ENCODE results near the gene CHRNA5. TPM values are rescaled to one million over a fixed set of nuclear protein-coding genes. Genes with fewer than 3 reads are reported as not detected.
"Not testable (repeated sequence)": the region's sequence is repeated elsewhere in the genome, so short reads cannot be mapped to it uniquely, and the experiment has no call there.

CHRNA5 gene
- total RNA-seq, 4 donors from 2014 or later, result 0.33 TPM; not detected in 3

GRCh38 chr15:78536134-78536533 lies 29.2 kb upstream of the CHRNA5 start:
- intact Hi-C loops (cut with DNase I), result no loop called here
- WGBS, 2 donors, result 93 to 96% methylated on average over 1 of the region's 1 CpG

GRCh38 chr15:78537266-78537905 lies 27.9 kb upstream of the CHRNA5 start:
- peaks cover 0 to 2% of the 10 kb centered on the region in 2 donors for H3K36me3 ChIP-seq
- WGBS, 2 donors, result 78 to 83% methylated on average over 5 of the region's 5 CpGs
- intact Hi-C loops (cut with DNase I), result no loop called here
- H3K4me1 ChIP-seq, result peaks cover 7 to 10% of the 10 kb centered on the region in 2 donors
- no peaks in the 10 kb centered on the region for H3K9me3 ChIP-seq
- no peak overlapping the region for H3K27ac ChIP-seq
- no peaks in the 10 kb centered on the region for H3K27me3 ChIP-seq
- H3K4me3 ChIP-seq (replicated peaks in 1 of 3), result no peak overlapping the region
- no peak for TF ChIP-seq CTCF (IDR thresholded peaks at IDR 0.05)
- no peak for TF ChIP-seq POLR2A (IDR thresholded peaks at IDR 0.05)
- no peak for DNase-seq

More at GRCh38 chr15:78536134-78536533, 29.2 kb upstream of the CHRNA5 start:
- no peak overlapping the region for H3K4me3 ChIP-seq (replicated peaks in 1 of 3)
- no peaks in the 10 kb centered on the region for H3K36me3 ChIP-seq
- H3K27ac ChIP-seq, result no peak overlapping the region
- DNase-seq, result no peak
- no peaks in the 10 kb centered on the region for H3K9me3 ChIP-seq
- TF ChIP-seq POLR2A (IDR thresholded peaks at IDR 0.05), result no peak
- TF ChIP-seq CTCF (IDR thresholded peaks at IDR 0.05), result no peak
- no peaks in the 10 kb centered on the region for H3K27me3 ChIP-seq
- peaks cover 0 to 2% of the 10 kb centered on the region in 2 donors for H3K4me1 ChIP-seq

GRCh38 chr15:78538358-78538757 lies 27.0 kb upstream of the CHRNA5 start:
- intact Hi-C loops (cut with DNase I), result no loop called here

GRCh38 chr15:78539464-78540140 lies 25.7 kb upstream of the CHRNA5 start:
- intact Hi-C loops (cut with DNase I), result not testable (repeated sequence)
- WGBS, 2 donors, result 80 to 83% methylated on average over 18 of the region's 18 CpGs

More at GRCh38 chr15:78538358-78538757, 27.0 kb upstream of the CHRNA5 start:
- no peaks in the 10 kb centered on the region for H3K9me3 ChIP-seq
- WGBS, 2 donors, result 73 to 87% methylated on average over 1 of the region's 1 CpG
- TF ChIP-seq POLR2A (IDR thresholded peaks at IDR 0.05) (no peak), CTCF (IDR thresholded peaks at IDR 0.05) (no peak)
- H3K4me3 ChIP-seq (replicated peaks in 1 of 3), result no peak overlapping the region
- no peak for DNase-seq
- H3K27ac ChIP-seq, result no peak overlapping the region
- H3K4me1 ChIP-seq, result peaks cover 7 to 10% of the 10 kb centered on the region in 2 donors
- peaks cover 4 to 8% of the 10 kb centered on the region in 2 donors for H3K36me3 ChIP-seq
- no peaks in the 10 kb centered on the region for H3K27me3 ChIP-seq

GRCh38 chr15:78540141-78540870 lies 25.0 kb upstream of the CHRNA5 start, which contains the start of gene PSMA4:
TSS of gene PSMA4 (plus strand) at chr15:78540444. CDS start at chr15:78541928, 1,484 bp downstream.
- Histone ChIP-seq H3K27me3 (no peaks in the 10 kb centered on the region), H3K4me1 (peaks cover 7 to 10% of the 10 kb centered on the region in 2 donors), H3K9me3 (no peaks in the 10 kb centered on the region), H3K4me3 (replicated peaks in 1 of 3) (peak within 1 kb of the TSS; percentile 67 to 98 (median 86)), H3K36me3 (peaks cover 14 to 15% of the 10 kb centered on the region in 2 donors), H3K27ac (peak within 1 kb of the TSS; percentile 92 to 96 (median 94))
- TF ChIP-seq CTCF (IDR thresholded peaks at IDR 0.05), result peak in 1 of 6 experiments; percentile 31
- peak in 1 of 2 donors; percentile 76 for TF ChIP-seq POLR2A (IDR thresholded peaks at IDR 0.05)
- peak; percentile 92 to 93 for DNase-seq
- 0% methylated on average over 17 to 18 of the region's 56 CpGs for WGBS, 2 donors
- intact Hi-C loops (cut with DNase I), result no loop called here

More at GRCh38 chr15:78539464-78540140, 25.7 kb upstream of the CHRNA5 start:
- peaks cover 7 to 10% of the 10 kb centered on the region in 2 donors for H3K4me1 ChIP-seq
- not testable (repeated sequence) for H3K36me3 ChIP-seq, H3K9me3 ChIP-seq, H3K27me3 ChIP-seq
- DNase-seq, result peak in 1 of 2 donors; percentile 4
- peak overlapping the region; percentile 67 to 98 (median 86) for H3K4me3 ChIP-seq (replicated peaks in 1 of 3)
- H3K27ac ChIP-seq, result peak overlapping the region; percentile 92 to 96 (median 94)
